GM19395 (cell line): ENCODE data around the gene DMRT1.
A peak's percentile ranks its signal among the peaks of the same experiment; 100 is the strongest.
"Not testable (repeated sequence)": the region's sequence is repeated elsewhere in the genome, so short reads cannot be mapped to it uniquely, and the experiment has no call there.

Experiments used
- ATAC-seq: cut with Tn5 transposase; IDR thresholded peaks from one replicate; pipeline ENCODE4 v1.9.1; 2021; ENCODE audit warnings: mild to moderate bottlenecking, moderate library complexity; ENCODE audit not compliant: unreplicated experiment

DMRT1 gene

DNA sequence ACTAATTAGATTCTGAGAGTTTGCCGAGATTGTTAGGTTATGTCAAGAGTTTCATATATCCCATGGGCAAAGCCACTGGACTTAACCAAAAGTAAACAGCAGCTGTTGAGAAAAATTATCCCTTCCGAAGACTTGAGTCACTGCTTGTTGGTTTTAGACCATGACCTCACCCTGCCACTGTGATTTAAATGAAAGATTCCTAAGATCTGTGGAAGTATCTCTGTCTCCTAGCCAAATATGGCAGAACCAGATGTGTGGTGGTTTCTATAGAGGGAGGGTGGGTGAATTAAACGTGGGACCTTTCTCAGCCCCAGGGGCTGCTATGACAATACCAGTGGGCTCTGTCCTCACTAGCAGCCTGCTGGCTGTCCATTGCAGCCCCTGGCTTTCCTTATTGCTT lies 154.3 kb downstream of the DMRT1 start:
- no peak for ATAC-seq

DNA sequence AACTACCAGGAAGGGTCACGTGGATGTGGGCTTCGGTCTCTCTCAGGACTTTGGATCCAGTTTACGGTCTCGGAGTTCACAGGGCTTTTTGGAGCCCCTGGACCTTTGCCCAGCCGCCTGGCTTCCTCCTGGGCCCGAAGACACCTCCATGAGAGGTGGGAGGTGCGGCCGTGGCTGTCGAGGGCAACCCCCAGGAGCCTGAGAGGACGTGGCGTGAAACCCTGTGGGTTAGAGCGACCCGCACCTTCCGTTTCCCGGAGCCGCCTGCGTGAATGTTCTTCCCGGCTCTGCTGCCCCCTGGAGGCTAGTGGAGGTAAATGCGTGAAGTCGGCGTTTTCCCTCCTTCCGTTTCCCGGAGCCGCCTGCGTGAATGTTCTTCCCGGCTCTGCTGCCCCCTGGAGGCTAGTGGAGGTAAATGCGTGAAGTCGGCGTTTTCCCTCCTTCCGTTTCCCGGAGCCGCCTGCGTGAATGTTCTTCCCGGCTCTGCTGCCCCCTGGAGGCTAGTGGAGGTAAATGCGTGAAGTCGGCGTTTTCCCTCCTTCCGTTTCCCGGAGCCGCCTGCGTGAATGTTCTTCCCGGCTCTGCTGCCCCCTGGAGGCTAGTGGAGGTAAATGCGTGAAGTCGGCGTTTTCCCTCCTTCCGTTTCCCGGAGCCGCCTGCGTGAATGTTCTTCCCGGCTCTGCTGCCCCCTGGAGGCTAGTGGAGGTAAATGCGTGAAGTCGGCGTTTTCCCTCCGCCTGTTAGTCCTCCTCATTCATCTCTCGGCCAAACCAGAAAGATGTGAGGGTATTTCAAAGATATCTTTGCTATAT lies 157.0 kb downstream of the DMRT1 start:
- not testable (repeated sequence) for ATAC-seq

DNA sequence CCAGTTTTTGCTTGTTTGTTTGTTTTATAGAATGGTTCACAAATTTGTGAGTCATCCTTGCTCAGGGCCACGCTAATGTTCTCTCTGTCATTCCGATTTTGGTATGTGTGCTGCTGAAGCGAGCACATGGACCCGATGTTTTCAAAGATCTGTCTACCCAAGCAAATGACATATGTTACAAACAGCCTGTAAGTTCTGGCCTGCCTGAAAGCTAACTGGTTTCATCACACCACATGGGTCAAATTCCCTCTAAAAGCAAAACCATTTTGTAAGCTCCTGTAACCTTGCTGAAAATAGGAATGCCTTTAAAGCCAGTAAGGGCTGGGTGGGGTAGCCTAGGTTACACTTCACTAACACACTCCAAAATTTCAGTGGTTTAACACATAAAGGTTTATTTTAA lies 160.3 kb downstream of the DMRT1 start:
- no peak for ATAC-seq

DNA sequence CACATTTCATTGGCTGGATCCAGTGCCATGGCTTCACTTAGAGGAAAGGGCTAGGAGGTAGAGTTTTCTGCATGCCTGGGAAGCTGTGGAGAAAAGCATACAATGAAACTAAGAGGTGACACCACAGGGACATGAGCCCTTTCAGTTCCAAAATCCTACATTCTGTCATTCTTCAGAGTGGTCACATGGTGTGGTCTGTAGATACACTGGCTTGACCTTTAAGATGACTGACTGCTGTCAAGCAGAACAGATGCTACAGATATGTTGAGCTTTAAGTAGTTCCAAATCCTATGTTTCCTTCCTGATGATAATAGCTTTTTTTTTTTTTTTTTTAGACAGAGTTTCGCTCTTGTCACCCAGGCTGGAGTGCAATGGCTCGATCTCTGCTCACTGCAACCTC lies 161.2 kb downstream of the DMRT1 start:
- no peak for ATAC-seq

DNA sequence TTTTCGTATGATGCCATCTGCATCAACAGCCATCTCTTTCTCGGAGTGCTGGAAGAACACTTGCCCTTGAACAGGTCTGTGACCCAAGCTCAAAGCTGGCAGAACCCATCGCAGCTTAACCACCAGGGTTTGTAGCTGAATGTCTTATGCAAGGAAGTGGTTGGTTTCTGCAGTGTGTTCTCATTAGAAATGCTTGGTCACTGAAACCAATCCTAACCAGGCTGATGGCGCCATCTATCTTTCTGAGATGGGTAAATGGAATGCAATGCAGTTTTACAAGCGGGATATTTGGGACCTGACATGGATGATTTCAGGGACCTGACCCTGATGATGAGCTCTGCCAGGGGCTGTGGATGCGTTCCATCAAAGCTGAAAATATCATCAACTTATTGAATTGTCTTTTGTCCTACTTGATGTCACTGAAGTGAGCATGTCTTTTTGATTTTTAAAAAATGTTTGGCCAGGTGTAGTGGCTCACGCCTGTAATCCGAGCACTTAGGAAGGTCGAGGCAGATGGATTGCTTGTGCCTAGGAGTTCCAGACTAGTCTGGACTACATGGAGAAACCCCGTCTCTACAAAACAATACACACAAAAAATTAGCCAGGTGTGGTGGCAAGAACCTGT lies 163.7 kb downstream of the DMRT1 start:
- peak; percentile 57 for ATAC-seq

DNA sequence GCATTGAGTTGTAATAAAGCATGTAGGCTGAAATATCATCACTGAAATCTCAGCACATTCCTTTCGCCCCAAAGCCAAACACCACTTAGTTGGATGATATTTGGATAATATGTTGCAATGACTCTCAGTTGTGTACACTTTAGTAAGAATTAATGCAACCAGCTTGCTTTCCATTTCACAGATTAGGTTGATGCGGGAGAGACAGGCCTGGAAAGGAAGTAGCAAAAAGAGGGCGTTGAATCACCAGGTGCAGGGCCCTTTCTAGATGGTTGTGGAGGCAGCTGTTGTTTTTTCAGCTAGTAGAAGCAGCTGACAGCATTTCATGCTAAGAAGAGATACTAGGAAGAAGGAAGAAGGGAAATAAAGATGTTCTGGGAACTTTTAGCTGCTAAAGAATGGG lies 165.8 kb downstream of the DMRT1 start:
- ATAC-seq = no peak

DNA sequence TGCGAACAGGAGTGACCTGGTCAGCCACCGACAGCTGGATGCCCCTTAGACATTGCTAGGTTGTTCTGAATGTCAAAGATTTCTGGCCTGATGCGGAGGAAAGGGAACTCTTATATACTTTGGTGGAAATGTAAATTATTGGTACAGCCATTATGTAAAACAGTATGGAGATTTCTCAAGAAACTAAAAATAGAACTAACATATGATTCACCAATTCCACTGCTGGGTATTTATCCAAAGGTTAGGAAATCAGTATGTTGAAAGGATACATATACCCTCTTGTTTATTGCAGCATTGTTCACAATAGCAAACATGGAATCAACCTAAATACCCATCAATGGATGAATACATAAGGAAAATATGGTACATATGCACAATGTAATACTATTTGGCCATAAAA lies 166.7 kb downstream of the DMRT1 start:
- no peak for ATAC-seq

DNA sequence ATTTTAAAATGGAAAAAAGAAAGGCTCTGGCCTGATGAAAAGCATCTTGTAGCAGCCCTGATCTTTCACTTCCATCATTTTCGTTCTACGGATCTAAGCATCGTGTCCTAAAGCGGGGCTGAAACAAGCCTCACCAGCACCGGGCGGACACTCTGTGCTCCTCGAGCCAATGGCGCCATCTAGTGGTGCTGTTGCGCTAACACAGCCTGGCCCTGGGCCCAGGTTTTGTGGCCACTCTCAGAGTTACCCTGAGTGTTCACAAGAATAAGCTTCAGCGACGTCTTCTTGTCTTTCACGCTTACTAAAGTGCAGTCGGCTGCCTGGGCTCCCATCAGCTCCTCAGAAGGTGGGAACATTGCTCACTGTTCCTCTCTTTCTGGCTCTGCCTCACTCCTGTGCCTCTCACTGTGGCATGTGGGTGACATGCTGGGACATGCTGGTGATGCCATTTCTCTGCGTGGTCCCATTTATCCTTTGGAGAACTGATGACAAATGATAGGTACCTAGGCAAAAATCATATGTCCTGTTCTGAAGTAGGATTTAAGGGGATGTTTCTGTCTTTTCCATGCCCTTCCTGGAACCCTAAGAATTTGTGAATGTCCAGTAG lies 167.7 kb downstream of the DMRT1 start:
- ATAC-seq = peak; percentile 97

DNA sequence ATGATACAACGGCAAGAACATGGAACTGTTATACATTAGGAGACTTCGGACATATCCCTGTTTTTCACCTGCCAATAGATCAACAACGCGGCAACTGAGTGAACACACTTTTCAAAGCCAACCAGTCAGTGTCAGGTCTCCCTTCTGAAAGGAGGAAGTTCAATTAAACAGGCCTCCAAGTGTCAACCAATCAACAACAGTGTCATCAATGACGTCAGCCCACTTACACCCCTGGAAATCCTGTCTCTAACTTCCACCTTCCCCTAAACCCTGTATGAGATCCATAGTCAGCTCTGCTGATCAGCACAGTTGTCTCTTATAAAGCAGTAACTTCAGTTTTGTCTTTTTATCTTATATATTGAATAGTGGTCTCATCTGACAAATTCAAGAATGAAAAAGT lies 171.5 kb downstream of the DMRT1 start:
- ATAC-seq = no peak

DNA sequence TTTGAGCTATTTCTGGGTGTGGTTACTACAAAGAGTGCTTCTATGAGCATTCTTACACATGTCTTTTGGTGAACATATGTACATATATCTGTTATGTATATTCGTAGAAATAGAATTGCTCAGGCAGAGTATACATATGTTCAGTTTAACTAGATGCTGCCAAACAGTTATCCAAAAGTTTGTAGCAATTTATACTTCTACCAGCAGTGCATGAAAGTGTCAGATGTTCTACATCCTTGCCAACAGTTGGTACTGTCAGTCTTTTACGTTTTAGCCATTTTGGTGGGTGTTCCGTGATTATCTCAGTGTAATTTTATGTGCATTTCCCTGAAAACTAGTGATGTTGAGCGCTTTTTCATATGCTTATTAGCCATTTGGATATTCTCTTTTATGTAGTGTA lies 172.7 kb downstream of the DMRT1 start:
- ATAC-seq = no peak

DNA sequence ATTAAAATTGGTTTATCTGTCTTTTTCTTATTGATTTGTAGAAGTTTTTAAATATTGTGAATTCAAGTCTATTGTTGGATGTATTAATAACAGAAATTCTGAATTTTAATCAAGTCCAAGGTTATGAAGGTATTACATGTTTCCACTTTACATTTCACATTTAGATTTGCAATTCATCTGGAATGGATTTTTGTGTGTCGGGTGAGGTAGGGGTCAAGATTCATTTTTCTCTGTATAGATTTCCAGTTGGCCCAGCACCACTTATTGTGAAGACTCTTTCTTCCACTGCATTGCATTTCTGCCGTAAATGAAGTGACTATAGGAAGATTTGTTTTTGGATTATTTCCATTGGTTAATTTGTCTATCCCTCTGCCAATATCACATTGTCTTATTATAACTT lies 173.1 kb downstream of the DMRT1 start:
- no peak for ATAC-seq

DNA sequence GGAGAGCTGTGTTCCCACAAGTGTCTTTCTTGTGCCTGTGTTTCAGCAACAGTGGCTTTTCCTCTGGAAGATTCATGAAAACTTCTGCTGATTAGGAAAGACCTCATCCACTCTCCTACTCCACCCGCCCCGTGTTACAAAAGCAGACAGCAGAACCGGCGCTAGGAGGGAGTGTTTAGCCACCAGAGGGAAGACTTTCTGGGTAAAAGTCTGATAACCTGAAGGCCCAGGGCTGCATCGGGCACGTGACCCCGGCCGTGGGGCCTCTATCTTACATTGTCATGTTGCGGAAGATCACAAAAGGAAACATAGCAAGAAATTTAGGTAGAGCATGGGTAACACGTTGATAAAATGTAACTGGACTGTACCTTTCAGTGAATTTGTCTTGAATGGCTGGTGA lies 176.6 kb downstream of the DMRT1 start:
- ATAC-seq = peak; percentile 61
